Testis (tissue), 2 donors: ENCODE measurements around the gene TMEM256.

Experiments used
- POLR2A ChIP-seq: fragments of 450-650 bp; IDR thresholded peaks from one replicate; pipeline ENCODE4 v1.6.1; 2017; ENCODE audit warnings: antibody characterized with exemption, mild to moderate bottlenecking, moderate library complexity
- TF ChIP-seq, protein P1 (sequence below), 3 experiments: fragments of 450-650 bp in 2 of 3; fragments of 200-600 bp in 1 of 3; sonication (generic) in 1 of 3; IDR thresholded peaks; one replicate each; pipeline ENCODE4 v1.5.1; 2016 to 2019; ENCODE audit warnings: antibody characterized with exemption in 3 of 3, mild to moderate bottlenecking in 2 of 3, moderate library complexity in 1 of 3

GRCh38 chr17:7356072-7356549 lies 47.8 kb downstream of the TMEM256 start:
- TF ChIP-seq, protein P1, sequence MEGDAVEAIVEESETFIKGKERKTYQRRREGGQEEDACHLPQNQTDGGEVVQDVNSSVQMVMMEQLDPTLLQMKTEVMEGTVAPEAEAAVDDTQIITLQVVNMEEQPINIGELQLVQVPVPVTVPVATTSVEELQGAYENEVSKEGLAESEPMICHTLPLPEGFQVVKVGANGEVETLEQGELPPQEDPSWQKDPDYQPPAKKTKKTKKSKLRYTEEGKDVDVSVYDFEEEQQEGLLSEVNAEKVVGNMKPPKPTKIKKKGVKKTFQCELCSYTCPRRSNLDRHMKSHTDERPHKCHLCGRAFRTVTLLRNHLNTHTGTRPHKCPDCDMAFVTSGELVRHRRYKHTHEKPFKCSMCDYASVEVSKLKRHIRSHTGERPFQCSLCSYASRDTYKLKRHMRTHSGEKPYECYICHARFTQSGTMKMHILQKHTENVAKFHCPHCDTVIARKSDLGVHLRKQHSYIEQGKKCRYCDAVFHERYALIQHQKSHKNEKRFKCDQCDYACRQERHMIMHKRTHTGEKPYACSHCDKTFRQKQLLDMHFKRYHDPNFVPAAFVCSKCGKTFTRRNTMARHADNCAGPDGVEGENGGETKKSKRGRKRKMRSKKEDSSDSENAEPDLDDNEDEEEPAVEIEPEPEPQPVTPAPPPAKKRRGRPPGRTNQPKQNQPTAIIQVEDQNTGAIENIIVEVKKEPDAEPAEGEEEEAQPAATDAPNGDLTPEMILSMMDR (IDR thresholded peaks at IDR 0.05): peak; percentile 71 to 76 (median 75)
- TF ChIP-seq POLR2A: no peak
